Upper lobe of left lung (tissue), 6 donors: ENCODE data around the gene NFU1. TPM values are rescaled to one million over a fixed set of nuclear protein-coding genes. Genes with fewer than 3 reads are reported as not detected.
A peak's percentile ranks its signal among the peaks of the same experiment; 100 is the strongest.

Experiments used
- ATAC-seq, 2 donors: fragments of 200-7000 bp; cut with Tn5 transposase; one replicate each; pipeline ENCODE4 v1.9.1; 2022; ENCODE audit warnings: mild to moderate bottlenecking in 2 of 2, moderate library complexity in 2 of 2; ENCODE audit not compliant: low FRiP score in 2 of 2
- DNase-seq, 2 donors: peaks; one replicate each; pipeline ENCODE4 v3.0.0-alpha.2; 2019 to 2020
- H3K27ac ChIP-seq, 4 donors: fragments of 200-600 bp; sonication (generic); one replicate each; pipeline ENCODE4 v1.5.1; 2016 to 2019
- H3K27me3 ChIP-seq, 4 donors: fragments of 200-600 bp; sonication (generic); one replicate each; pipeline ENCODE4 v1.5.1; 2017 to 2019
- H3K36me3 ChIP-seq, 4 donors: fragments of 200-600 bp; sonication (generic); one replicate each; pipeline ENCODE4 v1.5.1; 2016 to 2019
- H3K4me1 ChIP-seq, 4 donors: fragments of 200-600 bp; sonication (generic); one replicate each; pipeline ENCODE4 v1.5.1; 2018 to 2019
- H3K4me3 ChIP-seq, 4 donors: fragments of 200-600 bp; sonication (generic); one replicate each; pipeline ENCODE4 v1.5.1; 2017 to 2019; ENCODE audit warnings: mild to moderate bottlenecking in 2 of 4, moderate library complexity in 1 of 4
- H3K9me3 ChIP-seq, 4 donors: fragments of 200-600 bp; sonication (generic); one replicate each; pipeline ENCODE4 v1.5.1; 2018 to 2019
- CTCF ChIP-seq, 6 experiments: fragments of 450-650 bp in 4 of 6; fragments of 200-600 bp in 2 of 6; sonication (generic) in 2 of 6; IDR thresholded peaks; one replicate each; pipeline ENCODE4 v1.5.1; 2016 to 2019; ENCODE audit warnings: antibody characterized with exemption in 6 of 6
- EP300 ChIP-seq, 4 donors: sonication (generic); formaldehyde crosslinking; IDR thresholded peaks; one replicate each; pipeline ENCODE4 v1.5.1; 2017; ENCODE audit warnings: antibody characterized with exemption in 4 of 4, control low read depth in 2 of 4
- POLR2A ChIP-seq, 4 donors: fragments of 450-650 bp; IDR thresholded peaks; one replicate each; pipeline ENCODE4 v1.5.1; 2016 to 2017; ENCODE audit warnings: antibody characterized with exemption in 4 of 4, mild to moderate bottlenecking in 2 of 4
- POLR2AphosphoS5 ChIP-seq, 2 donors: sonication (generic); formaldehyde crosslinking; IDR thresholded peaks; one replicate each; pipeline ENCODE4 v1.5.1; 2017; ENCODE audit warnings: antibody characterized with exemption in 2 of 2
- WGBS, 2 donors: methylation state at CpG; one replicate each; pipeline ENCODE4 v1.1.5; 2017 to 2018; 5-methylcytosine and 5-hydroxymethylcytosine counted together
- total RNA-seq, 6 donors: library from RNA; depleted of rRNA in 4 of 6; stranded (reverse); fragments of >200 nt in 4 of 6; gene quantifications; one replicate each; pipeline versions ENCODE4 v1.1.0 to v1.2.1, GENCODE V29; 2016 to 2021
- donor health status: DM: no; HTN: no; CAD: no; lungs with moderate emphysema.
- donor health status: DM: no; HTN: yes; CAD: no; lungs with severe emphysema.

NFU1 gene
- total RNA-seq, 6 donors from 2014 or later = 23.0 to 49.8 (median 38.6) TPM

- TF ChIP-seq POLR2A (IDR thresholded peaks at IDR 0.05) (no peak), EP300 (IDR thresholded peaks at IDR 0.05) (no peak), CTCF (IDR thresholded peaks at IDR 0.05) (no peak), POLR2AphosphoS5 (IDR thresholded peaks at IDR 0.05) (no peak)
These were observed 60.8 kb downstream of the NFU1 start for GRCh38 chr2:69376403-69376802.

GRCh38 chr2:69375494-69376353 is 61.5 kb downstream of the NFU1 start:
- TF ChIP-seq POLR2A (IDR thresholded peaks at IDR 0.05) = no peak
- TF ChIP-seq CTCF (IDR thresholded peaks at IDR 0.05) = peak; percentile 34 to 68 (median 54)
- Histone ChIP-seq H3K27me3 (no peaks in the 10 kb centered on the region), H3K4me1 (peaks cover 0 to 24% (median 6%) of the 10 kb centered on the region in 4 donors), H3K27ac (peak overlapping the region in 1 of 4 donors; percentile 57), H3K36me3 (peaks cover under 1 to 41% (median 13%) of the 10 kb centered on the region in 4 donors), H3K9me3 (no peaks in the 10 kb centered on the region), H3K4me3 (no peak overlapping the region)
- no peak for DNase-seq
- ATAC-seq = peak; percentile 78 to 85
- WGBS, 2 donors = 74 to 77% methylated on average over 8 of the region's 8 CpGs

More at GRCh38 chr2:69376403-69376802, 60.8 kb downstream of the NFU1 start:
- no peak overlapping the region for H3K4me3 ChIP-seq
- H3K9me3 ChIP-seq = no peaks in the 10 kb centered on the region
- H3K27ac ChIP-seq = peak overlapping the region in 1 of 4 donors; percentile 57
- peaks cover 4 to 31% (median 6%) of the 10 kb centered on the region in 4 donors for H3K4me1 ChIP-seq
- peaks cover 0 to 34% (median 10%) of the 10 kb centered on the region in 4 donors for H3K36me3 ChIP-seq
- H3K27me3 ChIP-seq = no peaks in the 10 kb centered on the region
- WGBS, 2 donors = 83 to 87% methylated on average over 6 of the region's 6 CpGs
- no peak for ATAC-seq
- DNase-seq = no peak

GRCh38 chr2:69372767-69373166 is 64.5 kb downstream of the NFU1 start:
- H3K27ac ChIP-seq = no peak overlapping the region
- no peaks in the 10 kb centered on the region for H3K27me3 ChIP-seq
- H3K4me3 ChIP-seq = no peak overlapping the region
- peaks cover 25 to 70% (median 41%) of the 10 kb centered on the region in 4 donors for H3K36me3 ChIP-seq
- no peak for ATAC-seq
- H3K9me3 ChIP-seq = no peaks in the 10 kb centered on the region
- no peak for DNase-seq
- TF ChIP-seq CTCF (IDR thresholded peaks at IDR 0.05) (no peak), EP300 (IDR thresholded peaks at IDR 0.05) (no peak), POLR2AphosphoS5 (IDR thresholded peaks at IDR 0.05) (no peak)
- H3K4me1 ChIP-seq = peaks cover 0 to 13% (median 4%) of the 10 kb centered on the region in 4 donors

GRCh38 chr2:69369802-69370201 is 67.4 kb downstream of the NFU1 start:
- no peaks in the 10 kb centered on the region for H3K27me3 ChIP-seq
- no peaks in the 10 kb centered on the region for H3K9me3 ChIP-seq
- H3K27ac ChIP-seq = no peak overlapping the region
- no peaks in the 10 kb centered on the region for H3K4me1 ChIP-seq
- no peak overlapping the region for H3K4me3 ChIP-seq
- 90% methylated on average over 1 of the region's 1 CpG for WGBS, 2 donors
- TF ChIP-seq POLR2AphosphoS5 (IDR thresholded peaks at IDR 0.05) = no peak
- TF ChIP-seq POLR2A (IDR thresholded peaks at IDR 0.05) = no peak
- TF ChIP-seq EP300 (IDR thresholded peaks at IDR 0.05) = no peak
- TF ChIP-seq CTCF (IDR thresholded peaks at IDR 0.05) = no peak
- no peak for DNase-seq
- H3K36me3 ChIP-seq = peaks cover 29 to 91% (median 59%) of the 10 kb centered on the region in 4 donors
- ATAC-seq = no peak
